H1 (cell line): ENCODE data around the gene CYP2W1. TPM values are rescaled to one million over a fixed set of nuclear protein-coding genes. Genes with fewer than 3 reads are reported as not detected.
A peak's percentile ranks its signal among the peaks of the same experiment; 100 is the strongest.

Experiments used
- CTCF ChIA-PET: fragments of 300-600 bp; sonication (Branson Sonifier 250); formaldehyde crosslinking; loops from one replicate; lab custom pipeline; 2021; ENCODE audit not compliant: partially characterized antibody; lab: Charles Lee
- POLR2A ChIA-PET: fragments of 300-600 bp; sonication (Branson Sonifier 250); formaldehyde crosslinking; loops from one replicate; lab custom pipeline; 2021; ENCODE audit warnings: inconsistent platforms; ENCODE audit not compliant: partially characterized antibody; lab: Charles Lee
- DNase-seq, 2 experiments: peaks; one replicate each; pipeline versions ENCODE4 v3.0.0 to v3.0.0-alpha.2; 2010 to 2022; ENCODE audit warnings: low spot score in 2 of 2, low read depth in 1 of 2, mixed read lengths in 1 of 2
- FAIRE-seq: peaks from 2 replicates; lab custom pipeline; 2011; peaks lifted over from hg19 to GRCh38; lab: Jason Lieb, UNC
- H2AFZ ChIP-seq: 2 replicates; pipeline ENCODE4 v1.8.1; 2012; ENCODE audit warnings: low read length, inconsistent platforms
- H2AK5ac ChIP-seq: 2 replicates; pipeline ENCODE4 v1.6.1; 2013; ENCODE audit warnings: low read depth, low read length
- H2BK120ac ChIP-seq: replicated peaks from 2 replicates; pipeline ENCODE3; 2013; ENCODE audit warnings: low read depth, low read length, inconsistent platforms
- H2BK12ac ChIP-seq: 2 replicates; pipeline ENCODE4 v1.6.1; 2013; ENCODE audit warnings: low read depth, low read length
- H2BK15ac ChIP-seq: 2 replicates; pipeline ENCODE4 v1.6.1; 2013; ENCODE audit warnings: low read length
- H2BK20ac ChIP-seq: 2 replicates; pipeline ENCODE4 v1.6.1; 2013; ENCODE audit warnings: low read length
- H2BK5ac ChIP-seq: 2 replicates; pipeline ENCODE4 v1.6.1; 2013; ENCODE audit warnings: low read depth, low read length
- H3K14ac ChIP-seq: 2 replicates; pipeline ENCODE4 v1.6.1; 2013; ENCODE audit warnings: inconsistent platforms; ENCODE audit not compliant: insufficient read length
- H3K18ac ChIP-seq: 2 replicates; pipeline ENCODE4 v1.6.1; 2013; ENCODE audit warnings: low read length; ENCODE audit errors: extremely low read depth
- H3K23ac ChIP-seq: 2 replicates; pipeline ENCODE4 v1.6.1; 2013; ENCODE audit warnings: inconsistent platforms; ENCODE audit not compliant: insufficient read length
- H3K23me2 ChIP-seq: 2 replicates; pipeline ENCODE4 v1.6.1; 2013; ENCODE audit warnings: low read depth, low read length
- H3K27ac ChIP-seq: 2 replicates; pipeline ENCODE4 v1.6.1; 2011; ENCODE audit warnings: low read depth, low read length, inconsistent platforms
- H3K27me3 ChIP-seq, 4 experiments: replicated peaks in 1 of 4; 1 replicate in 1 of 4; 2 replicates in 3 of 4; pipeline versions ENCODE4 v1.6.1 to v1.8.1; 2011 to 2013; ENCODE audit warnings: low read length in 3 of 4, mild to moderate bottlenecking in 3 of 4, inconsistent platforms in 2 of 4, mixed read lengths in 2 of 4, moderate library complexity in 1 of 4; ENCODE audit not compliant: control insufficient read depth in 3 of 4, insufficient read depth in 3 of 4; ENCODE audit errors: extremely low read depth in 1 of 4
- H3K36me3 ChIP-seq, 4 experiments: 2 replicates each; pipeline versions ENCODE4 v1.6.1 to v1.8.1; 2011 to 2013; ENCODE audit warnings: mild to moderate bottlenecking in 4 of 4, low read length in 3 of 4, moderate library complexity in 2 of 4, control low read depth in 1 of 4, inconsistent platforms in 1 of 4; ENCODE audit not compliant: insufficient read depth in 4 of 4, control insufficient read depth in 2 of 4
- H3K4ac ChIP-seq: replicated peaks from 2 replicates; pipeline ENCODE3; 2013; ENCODE audit warnings: low read length, low read depth, mixed read lengths, inconsistent platforms; ENCODE audit not compliant: insufficient read length
- H3K4me1 ChIP-seq, 4 experiments: replicated peaks in 1 of 4; 1 replicate in 1 of 4; 2 replicates in 3 of 4; pipeline versions ENCODE4 v1.6.1 to v1.8.1; 2011 to 2013; ENCODE audit warnings: low read length in 3 of 4, inconsistent platforms in 2 of 4, mixed read lengths in 1 of 4; ENCODE audit not compliant: insufficient read depth in 4 of 4, control insufficient read depth in 3 of 4
- H3K4me2 ChIP-seq, 2 experiments: 2 replicates each; pipeline versions ENCODE4 v1.6.1 to v1.8.1; 2011 to 2013; ENCODE audit warnings: low read depth in 2 of 2, low read length in 2 of 2, control low read depth in 1 of 2, inconsistent platforms in 1 of 2, mild to moderate bottlenecking in 1 of 2; ENCODE audit not compliant: insufficient read depth in 1 of 2
- H3K4me3 ChIP-seq, 4 experiments: fragments of 200-600, 300-600 bp in 1 of 4; sonication (generic), shearing (Covaris generic), sonication (Bioruptor Twin) in 1 of 4; 2 replicates each; pipeline versions ENCODE4 v1.5.1 to v1.8.1; 2011 to 2016; ENCODE audit warnings: low read length in 4 of 4, low read depth in 3 of 4, control low read depth in 2 of 4, inconsistent platforms in 2 of 4, mild to moderate bottlenecking in 2 of 4, mixed read lengths in 1 of 4, moderate library complexity in 1 of 4; ENCODE audit not compliant: insufficient read depth in 2 of 4; ENCODE audit errors: extremely low read depth in 1 of 4
- H3K56ac ChIP-seq: replicated peaks from 2 replicates; pipeline ENCODE3; 2013; ENCODE audit warnings: low read depth, mild to moderate bottlenecking, mixed read lengths, low read length, inconsistent platforms; ENCODE audit not compliant: insufficient read length
- H3K79me1 ChIP-seq: 2 replicates; pipeline ENCODE4 v1.6.1; 2013; ENCODE audit warnings: low read depth, low read length, control low read depth
- H3K79me2 ChIP-seq, 2 experiments: 2 replicates each; pipeline versions ENCODE4 v1.6.1 to v1.8.1; 2012 to 2013; ENCODE audit warnings: low read length in 2 of 2, mild to moderate bottlenecking in 2 of 2, inconsistent platforms in 1 of 2; ENCODE audit not compliant: insufficient read depth in 2 of 2, control insufficient read depth in 1 of 2
- H3K9ac ChIP-seq, 4 experiments: replicated peaks in 1 of 4; 1 replicate in 1 of 4; 2 replicates in 3 of 4; pipeline versions ENCODE4 v1.6.1 to v1.8.1; 2011 to 2013; ENCODE audit warnings: low read depth in 3 of 4, low read length in 3 of 4, control low read depth in 2 of 4, mild to moderate bottlenecking in 2 of 4, moderate library complexity in 2 of 4, inconsistent platforms in 1 of 4; ENCODE audit errors: extremely low read depth in 1 of 4
- H3K9me3 ChIP-seq, 2 experiments: 2 replicates each; pipeline versions ENCODE4 v1.6.1 to v1.8.1; 2012 to 2013; ENCODE audit warnings: mild to moderate bottlenecking in 2 of 2, moderate library complexity in 2 of 2, control low read depth in 1 of 2, inconsistent platforms in 1 of 2, low read depth in 1 of 2, low read length in 1 of 2, mixed read lengths in 1 of 2; ENCODE audit not compliant: insufficient read depth in 2 of 2
- H4K20me1 ChIP-seq, 2 experiments: replicated peaks in 1 of 2; 2 replicates each; pipeline versions ENCODE3 to v1.8.1; 2011 to 2013; ENCODE audit warnings: inconsistent platforms in 2 of 2, low read length in 2 of 2, mild to moderate bottlenecking in 1 of 2; ENCODE audit not compliant: insufficient read depth in 2 of 2, control insufficient read depth in 1 of 2
- H4K5ac ChIP-seq: 2 replicates; pipeline ENCODE4 v1.6.1; 2013; ENCODE audit warnings: low read length, low read depth, mixed read lengths, inconsistent platforms; ENCODE audit not compliant: insufficient read length
- H4K8ac ChIP-seq: 2 replicates; pipeline ENCODE4 v1.8.0; 2013; ENCODE audit warnings: mild to moderate bottlenecking, moderate library complexity, low read length, inconsistent platforms; ENCODE audit not compliant: insufficient read depth; ENCODE audit errors: extremely low read depth
- H4K91ac ChIP-seq: replicated peaks from 2 replicates; pipeline ENCODE3; 2013; ENCODE audit warnings: low read length, mixed read lengths, inconsistent platforms; ENCODE audit not compliant: insufficient read length
- RXRA ChIP-seq: IDR thresholded peaks from 2 replicates; pipeline ENCODE4 v1.6.1; 2011; ENCODE audit warnings: low read depth, mild to moderate bottlenecking, low read length, moderate library complexity; ENCODE audit not compliant: insufficient read depth
- WGBS, 2 experiments: shearing (Covaris generic) in 1 of 2; methylation state at CpG; one replicate each; pipeline versions ENCODE4 v1.1.6 to v1.1.7; 2013 to 2015; ENCODE audit warnings: low lambda C conversion rate in 2 of 2, mixed read lengths in 2 of 2, inconsistent platforms in 1 of 2, low coverage in 1 of 2, missing lambda C conversion rate in 1 of 2; ENCODE audit not compliant: insufficient replicate concordance in 2 of 2, insufficient coverage in 1 of 2, insufficient read length in 1 of 2; ENCODE audit errors: extremely low coverage in 1 of 2, missing lambda C conversion rate in 1 of 2; 5-methylcytosine and 5-hydroxymethylcytosine counted together
- polyA plus RNA-seq, 7 experiments: library from polyadenylated mRNA; depleted of rRNA in 3 of 7; stranded (reverse) in 5 of 7; unstranded in 2 of 7; fragments of >200 nt in 5 of 7; fragments of 200-250 nt in 2 of 7; gene quantifications; 1 replicate in 5 of 7; 2 replicates in 1 of 7; 4 replicates in 1 of 7; pipeline versions ENCODE4 v1.2.1 to v1.2.3, GENCODE V29; 2011 to 2013; ENCODE audit warnings: missing spikeins in 2 of 7, mixed read lengths in 2 of 7
- total RNA-seq: library from RNA; stranded (reverse); fragmentation: NEBNext Ultra II Directional; extraction: Animal tissue kit (Norgen Biotek cat#: 25700); gene quantifications from 2 replicates; pipeline ENCODE4 v1.2.1, GENCODE V29; 2021

Gene CYP2W1
- total and polyA plus RNA-seq, 2 of the 8 experiments (the other 6 are each of a cell fraction or from before 2014, with no cell fraction given): not detected

DNA sequence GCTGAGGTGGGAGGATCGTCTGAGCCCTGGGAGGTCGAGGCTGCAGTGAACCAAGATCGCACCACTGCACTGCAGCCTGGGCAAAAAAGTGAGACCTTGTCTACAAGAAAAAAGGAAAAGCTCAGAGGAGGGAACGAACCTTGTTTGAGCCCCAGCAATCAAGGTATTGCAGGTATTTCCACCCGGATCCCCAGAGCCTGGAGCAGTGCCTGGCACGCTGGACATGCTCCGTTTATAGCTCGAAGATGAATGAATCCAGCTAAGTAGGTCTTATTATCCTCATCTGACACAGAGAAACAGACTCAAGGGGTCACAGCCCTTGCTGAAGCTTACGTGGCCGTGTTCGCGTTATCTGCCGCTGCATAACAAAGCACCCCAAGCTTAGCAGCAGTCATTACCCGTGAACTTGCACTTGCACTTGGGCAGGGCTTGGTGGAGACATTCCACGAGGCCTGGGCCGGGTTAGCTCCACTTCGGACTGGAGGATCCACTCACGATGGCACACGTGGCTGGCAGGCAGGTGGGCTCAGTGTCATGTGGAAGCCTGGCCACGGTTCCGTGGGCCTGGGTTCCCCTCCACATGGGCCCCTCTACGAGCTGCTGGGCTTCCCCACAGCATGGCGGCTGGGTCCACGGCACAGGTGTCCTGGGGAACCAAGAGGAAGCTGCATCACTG is 4.4 kb upstream of the CYP2W1 start:
- Histone ChIP-seq H3K14ac (no peak overlapping the region), H2AK5ac (no peak overlapping the region), H3K4me3 (no peak overlapping the region), H3K36me3 (no peaks in the 10 kb centered on the region), H2AFZ (no peak overlapping the region), H3K4me2 (no peak overlapping the region), H3K56ac (no peak overlapping the region), H3K23me2 (peaks cover 3% of the 10 kb centered on the region; the same call in 1 of the 2 replicates), H2BK120ac (no peak overlapping the region), H4K20me1 (peaks cover 0 to 5% of the 10 kb centered on the region in 2 experiments), H4K5ac (no peak overlapping the region), H3K23ac (no peak overlapping the region), H2BK12ac (no peak overlapping the region), H3K79me2 (peaks cover 0 to 12% of the 10 kb centered on the region in 2 experiments; a peak in 3 of 4 replicates), H3K18ac (no peak overlapping the region), H4K91ac (no peak overlapping the region), H3K27me3 (no peaks in the 10 kb centered on the region), H3K9me3 (no peaks in the 10 kb centered on the region), H3K4me1 (peaks cover 0 to 6% (median 3%) of the 10 kb centered on the region in 4 experiments; a peak in 5 of 7 replicates), H2BK20ac (no peak overlapping the region), H3K9ac (no peak overlapping the region), H4K8ac (no peak overlapping the region), H3K79me1 (peaks cover 3% of the 10 kb centered on the region), H2BK15ac (0 out of 2 replicates have a peak overlapping the region, but pooled peaks have one; percentile 46), H3K27ac (no peak overlapping the region), H2BK5ac (no peak overlapping the region), H3K4ac (no peak overlapping the region)
- no peak for FAIRE-seq
- POLR2A ChIA-PET: interaction anchor here (0.9 to 3.2 kb wide), 4 partner anchors 11 to 63 kb away, joined by 3 to 10 read pairs (median 4); no protein-coding TSS in a partner anchor
- 90% methylated on average over 23 of the region's 24 CpGs; no CpG with 5 or more reads in 1 of the 2 experiments for whole genome bisulfite sequencing, 2 experiments
- no peak for TF ChIP-seq RXRA
- CTCF ChIA-PET: interaction anchor here (0.8 to 3.9 kb wide), 13 partner anchors 10 to 204 kb away, joined by 3 to 32 read pairs (median 4); partner anchors contain the start of genes GPER1 and GPR146
- no peak for DNase-seq
